NCI-H1092 (cell line): ENCODE measurements around the gene EPHB1.

ENCODE experiments used
- DNase-seq: peaks from one replicate; lab custom pipeline; 2025; lab: John Stamatoyannopoulos, UW

Gene EPHB1

GRCh38 chr3:135260025-135260424 is 465.0 kb downstream of the EPHB1 start:
- DNase-seq: no peak

- DNase-seq: no peak
Measured at GRCh38 chr3:135261214-135261775, 466.2 kb downstream of the EPHB1 start.

- DNase-seq: no peak
Measured at GRCh38 chr3:135261916-135262315, 466.9 kb downstream of the EPHB1 start.

- no peak for DNase-seq
Measured at GRCh38 chr3:135262441-135262840, 467.4 kb downstream of the EPHB1 start.

- DNase-seq: no peak
Measured at GRCh38 chr3:135263331-135263730, 468.3 kb downstream of the EPHB1 start.

GRCh38 chr3:135267487-135267886 is 472.4 kb downstream of the EPHB1 start:
- no peak for DNase-seq

- DNase-seq: no peak
Measured at GRCh38 chr3:135268941-135269532, 474.0 kb downstream of the EPHB1 start.

- DNase-seq: peak; percentile 89
Measured at GRCh38 chr3:135271177-135272025, 476.3 kb downstream of the EPHB1 start.

- DNase-seq: no peak
Measured at GRCh38 chr3:135272026-135272669, 477.1 kb downstream of the EPHB1 start.

- no peak for DNase-seq
Measured at GRCh38 chr3:135292162-135292561, 497.1 kb downstream of the EPHB1 start.

GRCh38 chr3:135301670-135302069 is 506.6 kb downstream of the EPHB1 start:
- no peak for DNase-seq

GRCh38 chr3:135304378-135304777 is 509.3 kb downstream of the EPHB1 start:
- DNase-seq: no peak
